Measurements from ENCODE around the gene FNDC11. TPM values are rescaled to one million over a fixed set of nuclear protein-coding genes. Genes with fewer than 3 reads are reported as not detected.
A peak's percentile ranks its signal among the peaks of the same experiment; 100 is the strongest.

Gene FNDC11
- total and polyA plus RNA-seq, 10 donors, result 0.33 to 2.0 (median 1.00) TPM

GRCh38 chr20:63564036-63564810 lies 10.3 kb downstream of the FNDC11 start:
- Histone ChIP-seq H3K9me3 (no peaks in the 10 kb centered on the region), H3K36me3 (peaks cover 3 to 99% (median 72%) of the 10 kb centered on the region in 6 donors), H3K4me3 (no peak overlapping the region), H3K27ac (no peak overlapping the region), H3K4me1 (peaks cover 10 to 46% (median 29%) of the 10 kb centered on the region in 6 donors), H3K27me3 (replicated peaks in 1 of 7) (no peaks in the 10 kb centered on the region)
- TF ChIP-seq CTCF (IDR thresholded peaks at IDR 0.05 in 8 of 11, conservative IDR thresholded peaks at IDR 0.05 in 3 of 11) (no peak), POLR2AphosphoS5 (IDR thresholded peaks at IDR 0.05) (peak in 1 of 3 donors; percentile 3), POLR2A (IDR thresholded peaks at IDR 0.05) (no peak)
- DNase-seq, result peak; percentile 79
- intact Hi-C loops (cut with DNase I; ENCODE audit: low total_unique reads), result no loop called here
- 91 to 97% (median 96%) methylated on average over 46 to 62 of the region's 62 CpGs for WGBS, 5 donors

GRCh38 chr20:63565021-63565698 lies 11.2 kb downstream of the FNDC11 start:
- intact Hi-C loops (cut with DNase I; ENCODE audit: low total_unique reads), result no loop called here
- 95 to 98% (median 95%) methylated on average over 41 to 61 of the region's 61 CpGs for WGBS, 5 donors
- Histone ChIP-seq H3K9me3 (no peaks in the 10 kb centered on the region), H3K4me3 (no peak overlapping the region), H3K27me3 (replicated peaks in 1 of 7) (no peaks in the 10 kb centered on the region), H3K36me3 (peaks cover 3 to 99% (median 66%) of the 10 kb centered on the region in 6 donors), H3K4me1 (peaks cover 16 to 55% (median 37%) of the 10 kb centered on the region in 6 donors), H3K27ac (no peak overlapping the region)
- peak; percentile 78 for DNase-seq
- peak in 1 of 3 donors; percentile 50 for TF ChIP-seq POLR2AphosphoS5 (IDR thresholded peaks at IDR 0.05)
- no peak for TF ChIP-seq CTCF (IDR thresholded peaks at IDR 0.05 in 8 of 11, conservative IDR thresholded peaks at IDR 0.05 in 3 of 11)

- Histone ChIP-seq H3K4me1 (peaks cover 16 to 62% (median 43%) of the 10 kb centered on the region in 6 donors), H3K4me3 (no peak overlapping the region), H3K27me3 (replicated peaks in 1 of 7) (no peaks in the 10 kb centered on the region), H3K9me3 (no peaks in the 10 kb centered on the region), H3K27ac (no peak overlapping the region), H3K36me3 (peaks cover 3 to 99% (median 60%) of the 10 kb centered on the region in 6 donors)
- intact Hi-C loops (cut with DNase I; ENCODE audit: low total_unique reads), result no loop called here
- 91 to 97% (median 96%) methylated on average over 19 to 43 of the region's 43 CpGs for WGBS, 5 donors
- no peak for TF ChIP-seq CTCF (IDR thresholded peaks at IDR 0.05 in 8 of 11, conservative IDR thresholded peaks at IDR 0.05 in 3 of 11)
- TF ChIP-seq POLR2AphosphoS5 (IDR thresholded peaks at IDR 0.05), result peak in 1 of 3 donors; percentile 16
- TF ChIP-seq POLR2A (IDR thresholded peaks at IDR 0.05), result no peak
- DNase-seq, result peak; percentile 77
Measured at GRCh38 chr20:63565699-63566335, 11.9 kb downstream of the FNDC11 start.
